Neural progenitor cell (in vitro differentiated cells): ENCODE results near the gene MINDY4. TPM values are rescaled to one million over a fixed set of nuclear protein-coding genes. Genes with fewer than 3 reads are reported as not detected.

ENCODE experiments used
- DNase-seq: peaks from one replicate; pipeline ENCODE4 v3.0.0-alpha.2; 2016; ENCODE audit warnings: low spot score
- H2AFZ ChIP-seq: fragments of 200-600 bp; sonication (generic); replicated peaks from 2 replicates; pipeline ENCODE4 v1.6.1; 2016; ENCODE audit warnings: antibody characterized with exemption
- H3F3A ChIP-seq: fragments of 200-600 bp; sonication (generic); 2 replicates; pipeline ENCODE4 v1.6.1; 2016; ENCODE audit warnings: antibody characterized with exemption, low read depth
- H3K27ac ChIP-seq: fragments of 200-600 bp; sonication (generic); 2 replicates; pipeline ENCODE4 v1.5.1; 2016; ENCODE audit warnings: mild to moderate bottlenecking
- H3K27me3 ChIP-seq: fragments of 200-600 bp; sonication (generic); 2 replicates; pipeline ENCODE4 v1.6.1; 2016; ENCODE audit warnings: mild to moderate bottlenecking, moderate library complexity
- H3K36me3 ChIP-seq: fragments of 200-600 bp; sonication (generic); 2 replicates; pipeline ENCODE4 v1.5.1; 2016
- H3K4me1 ChIP-seq: fragments of 200-600 bp; sonication (generic); 2 replicates; pipeline ENCODE4 v1.6.1; 2016; ENCODE audit warnings: mixed run types
- H3K4me2 ChIP-seq: fragments of 200-600 bp; sonication (generic); 2 replicates; pipeline ENCODE4 v1.6.1; 2016
- H3K4me3 ChIP-seq: fragments of 200-600 bp; sonication (generic); 2 replicates; pipeline ENCODE4 v1.5.1; 2016
- H3K79me2 ChIP-seq: fragments of 200-600 bp; sonication (generic); 2 replicates; pipeline ENCODE4 v1.6.1; 2016; ENCODE audit warnings: low read depth
- H3K9ac ChIP-seq: fragments of 200-600 bp; sonication (generic); 2 replicates; pipeline ENCODE4 v1.6.1; 2016
- H3K9me3 ChIP-seq: fragments of 200-600 bp; sonication (generic); 2 replicates; pipeline ENCODE4 v1.5.1; 2016; ENCODE audit warnings: low read depth
- H4K20me1 ChIP-seq: fragments of 200-600 bp; sonication (generic); 2 replicates; pipeline ENCODE4 v1.6.1; 2016; ENCODE audit warnings: low read depth
- H3K27ac Mint-ChIP-seq: 3 replicates; pipeline ENCODE4 v1.8.0; 2021; ENCODE audit warnings: mixed read lengths
- H3K27me3 Mint-ChIP-seq: 2 replicates; pipeline ENCODE4 v1.8.0; 2022; ENCODE audit warnings: low read depth, mild to moderate bottlenecking, inconsistent platforms, moderate library complexity, mixed read lengths; ENCODE audit not compliant: insufficient read depth
- H3K36me3 Mint-ChIP-seq: 3 replicates; pipeline ENCODE4 v1.8.0; 2021; ENCODE audit warnings: mixed read lengths
- H3K4me1 Mint-ChIP-seq: 3 replicates; pipeline ENCODE4 v1.8.0; 2021; ENCODE audit warnings: mixed read lengths
- H3K4me3 Mint-ChIP-seq: 3 replicates; pipeline ENCODE4 v1.8.0; 2021; ENCODE audit warnings: mild to moderate bottlenecking, moderate library complexity, mixed read lengths
- H3K9me3 Mint-ChIP-seq: 3 replicates; pipeline ENCODE4 v1.8.0; 2020; ENCODE audit warnings: mixed read lengths
- CTCF ChIP-seq: fragments of 200-600 bp; sonication (generic); IDR thresholded peaks from 2 replicates; pipeline ENCODE4 v1.5.1; 2017; ENCODE audit warnings: antibody characterized with exemption, mild to moderate bottlenecking
- EZH2 ChIP-seq: fragments of 200-600 bp; sonication (generic); IDR thresholded peaks from 2 replicates; pipeline ENCODE4 v1.6.1; 2017; ENCODE audit warnings: antibody characterized with exemption, mild to moderate bottlenecking, moderate library complexity
- EZH2phosphoT487 ChIP-seq: fragments of 200-600 bp; sonication (generic); IDR thresholded peaks from 2 replicates; pipeline ENCODE4 v1.6.1; 2017; ENCODE audit warnings: antibody characterized with exemption
- total RNA-seq: library from RNA; depleted of rRNA; stranded (reverse); fragments of >200 nt; gene quantifications from 2 replicates; pipeline ENCODE4 v1.2.3, GENCODE V29; 2015; ENCODE audit warnings: low replicate concordance

Gene MINDY4
- total RNA-seq, 1 donor from 2014 or later, result 5.9 TPM

- H3K27ac Mint-ChIP-seq, result no peak overlapping the region
- H3K4me1 ChIP-seq, result no peaks in the 10 kb centered on the region
Measured at GRCh38 chr7:30905078-30906012, 134.1 kb downstream of the MINDY4 start.

GRCh38 chr7:30906014-30906413, 134.8 kb downstream of the MINDY4 start:
- Mint-ChIP-seq H3K27ac (no peak overlapping the region), H3K36me3 (no peaks in the 10 kb centered on the region), H3K9me3 (no peaks in the 10 kb centered on the region), H3K4me3 (no peak overlapping the region), H3K4me1 (peaks cover 11% of the 10 kb centered on the region), H3K27me3 (peaks cover 7% of the 10 kb centered on the region)
- Histone ChIP-seq H3F3A (no peaks in the 10 kb centered on the region), H3K4me3 (no peak overlapping the region), H2AFZ (no peak overlapping the region), H3K36me3 (no peaks in the 10 kb centered on the region), H4K20me1 (no peaks in the 10 kb centered on the region), H3K79me2 (no peaks in the 10 kb centered on the region), H3K4me1 (peaks cover 4% of the 10 kb centered on the region), H3K9me3 (no peaks in the 10 kb centered on the region), H3K27ac (no peak overlapping the region), H3K9ac (no peak overlapping the region), H3K4me2 (no peak overlapping the region), H3K27me3 (no peaks in the 10 kb centered on the region)
- no peak for DNase-seq
- TF ChIP-seq EZH2phosphoT487, result no peak
- no peak for TF ChIP-seq EZH2
- TF ChIP-seq CTCF, result no peak

More at GRCh38 chr7:30905078-30906012, 134.1 kb downstream of the MINDY4 start:
- no peaks in the 10 kb centered on the region for H3F3A ChIP-seq
- no peak overlapping the region for H2AFZ ChIP-seq
- Mint-ChIP-seq H3K27me3 (peaks cover 7% of the 10 kb centered on the region), H3K4me3 (no peak overlapping the region), H3K36me3 (no peaks in the 10 kb centered on the region), H3K4me1 (peaks cover 7% of the 10 kb centered on the region), H3K9me3 (no peaks in the 10 kb centered on the region)
- H4K20me1 ChIP-seq, result no peaks in the 10 kb centered on the region
- TF ChIP-seq EZH2, result no peak
- TF ChIP-seq EZH2phosphoT487, result no peak
- no peak for TF ChIP-seq CTCF
- H3K27me3 ChIP-seq, result no peaks in the 10 kb centered on the region
- H3K9me3 ChIP-seq, result no peaks in the 10 kb centered on the region
- H3K79me2 ChIP-seq, result no peaks in the 10 kb centered on the region
- no peak overlapping the region for H3K4me2 ChIP-seq
- no peak overlapping the region for H3K27ac ChIP-seq
- DNase-seq, result no peak
- no peaks in the 10 kb centered on the region for H3K36me3 ChIP-seq
- no peak overlapping the region for H3K4me3 ChIP-seq
- no peak overlapping the region for H3K9ac ChIP-seq

- H3K36me3 Mint-ChIP-seq, result no peaks in the 10 kb centered on the region
- no peaks in the 10 kb centered on the region for H3K79me2 ChIP-seq
- DNase-seq, result no peak
- no peak overlapping the region for H3K9ac ChIP-seq
- H3K36me3 ChIP-seq, result no peaks in the 10 kb centered on the region
- H3K4me3 ChIP-seq, result no peak overlapping the region
- H3K4me3 Mint-ChIP-seq, result no peak overlapping the region
- no peaks in the 10 kb centered on the region for H3F3A ChIP-seq
- peaks cover 12% of the 10 kb centered on the region for H3K4me1 Mint-ChIP-seq
- no peak overlapping the region for H3K27ac Mint-ChIP-seq
- no peaks in the 10 kb centered on the region for H3K27me3 ChIP-seq
- H4K20me1 ChIP-seq, result no peaks in the 10 kb centered on the region
- no peak overlapping the region for H3K4me2 ChIP-seq
- H3K27me3 Mint-ChIP-seq, result peaks cover 7% of the 10 kb centered on the region
- no peak overlapping the region for H2AFZ ChIP-seq
- no peak for TF ChIP-seq CTCF
- TF ChIP-seq EZH2, result no peak
- TF ChIP-seq EZH2phosphoT487, result no peak
- H3K4me1 ChIP-seq, result peaks cover 10% of the 10 kb centered on the region
- H3K27ac ChIP-seq, result no peak overlapping the region
- no peaks in the 10 kb centered on the region for H3K9me3 ChIP-seq
- no peaks in the 10 kb centered on the region for H3K9me3 Mint-ChIP-seq
Measured at GRCh38 chr7:30906515-30907240, 135.5 kb downstream of the MINDY4 start.
